IMR-90 (cell line): ENCODE measurements around the gene SLC7A9.
"Not testable (repeated sequence)": the region's sequence is repeated elsewhere in the genome, so short reads cannot be mapped to it uniquely, and the experiment has no call there.

Source experiments
- BHLHE40 ChIP-seq: fragments of 150-350 bp; IDR thresholded peaks from 2 replicates; pipeline ENCODE4 v1.6.1; 2016; ENCODE audit warnings: mild to moderate bottlenecking, low read depth, low read length
- CEBPB ChIP-seq: IDR thresholded peaks from 2 replicates; pipeline ENCODE4 v1.6.1; 2012; ENCODE audit warnings: low read depth, low read length, improper control_type of control experiment
- CTCF ChIP-seq: conservative IDR thresholded peaks from 2 replicates; pipeline ENCODE4 v1.5.1; 2012; ENCODE audit warnings: mild to moderate bottlenecking, low read depth, low read length, improper control_type of control experiment
- MAFK ChIP-seq: IDR thresholded peaks from 2 replicates; pipeline ENCODE4 v1.6.1; 2012; ENCODE audit warnings: low read depth, low read length, improper control_type of control experiment
- MXI1 ChIP-seq: IDR thresholded peaks from 2 replicates; pipeline ENCODE4 v1.6.1; 2012; ENCODE audit warnings: low read depth, mild to moderate bottlenecking, low read length, moderate library complexity, borderline replicate concordance
- POLR2A ChIP-seq: IDR thresholded peaks from 2 replicates; pipeline ENCODE4 v1.6.1; 2012; ENCODE audit warnings: mild to moderate bottlenecking, low read depth, low read length
- RAD21 ChIP-seq: IDR thresholded peaks from 2 replicates; pipeline ENCODE4 v1.6.1; 2012; ENCODE audit warnings: low read length, improper control_type of control experiment
- SMC3 ChIP-seq: fragments of 150-350 bp; IDR thresholded peaks from 2 replicates; pipeline ENCODE4 v1.6.1; 2016; ENCODE audit warnings: low read depth, mild to moderate bottlenecking, antibody characterized with exemption, low read length, moderate library complexity
- USF2 ChIP-seq: fragments of 150-350 bp; IDR thresholded peaks from 2 replicates; pipeline ENCODE4 v1.6.1; 2017; ENCODE audit warnings: mild to moderate bottlenecking, antibody characterized with exemption, low read length, low read depth
- TF ChIP-seq, protein P1 (sequence below): fragments of 150-350 bp; IDR thresholded peaks from 2 replicates; pipeline ENCODE4 v1.6.1; 2016; ENCODE audit warnings: low read depth, mild to moderate bottlenecking, low read length, moderate library complexity, borderline replicate concordance

DNA sequence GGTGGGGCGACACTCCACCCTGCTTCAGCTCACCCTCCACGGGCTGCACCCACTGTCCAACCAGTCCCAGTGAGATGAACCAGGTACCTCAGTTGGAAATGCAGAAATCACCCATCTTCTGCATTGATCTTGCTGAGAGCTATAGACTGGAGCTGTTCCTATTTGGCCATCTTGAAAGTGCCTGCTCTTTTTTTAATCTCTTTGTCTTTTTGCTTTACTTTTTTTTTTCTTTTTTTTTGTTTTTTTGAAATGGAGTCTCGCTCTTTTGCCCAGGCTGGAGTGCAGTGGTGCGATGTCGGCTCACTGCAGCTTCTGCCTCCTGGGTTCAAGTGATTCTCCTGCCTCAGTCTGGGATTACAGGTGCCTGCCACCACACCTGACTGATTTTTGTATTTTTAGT lies 81.7 kb downstream of the SLC7A9 start:
- TF ChIP-seq CTCF, POLR2A, BHLHE40, RAD21, MAFK, MXI1, SMC3, USF2, CEBPB: not testable (repeated sequence)
- TF ChIP-seq, protein P1, sequence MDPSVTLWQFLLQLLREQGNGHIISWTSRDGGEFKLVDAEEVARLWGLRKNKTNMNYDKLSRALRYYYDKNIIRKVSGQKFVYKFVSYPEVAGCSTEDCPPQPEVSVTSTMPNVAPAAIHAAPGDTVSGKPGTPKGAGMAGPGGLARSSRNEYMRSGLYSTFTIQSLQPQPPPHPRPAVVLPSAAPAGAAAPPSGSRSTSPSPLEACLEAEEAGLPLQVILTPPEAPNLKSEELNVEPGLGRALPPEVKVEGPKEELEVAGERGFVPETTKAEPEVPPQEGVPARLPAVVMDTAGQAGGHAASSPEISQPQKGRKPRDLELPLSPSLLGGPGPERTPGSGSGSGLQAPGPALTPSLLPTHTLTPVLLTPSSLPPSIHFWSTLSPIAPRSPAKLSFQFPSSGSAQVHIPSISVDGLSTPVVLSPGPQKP: not testable (repeated sequence)
